BE2C (cell line): Measurements from ENCODE around the gene CMTM7.

Experiments used
- DNase-seq: peaks from one replicate; pipeline ENCODE4 v3.0.0-alpha.2; 2020
- H3K27me3 ChIP-seq: fragments of 250-450 bp; sonication (Bioruptor Pico); 2 replicates; pipeline ENCODE4 v1.5.1; 2020; ENCODE audit warnings: mild to moderate bottlenecking
- H3K36me3 ChIP-seq: fragments of 250-450 bp; sonication (Bioruptor Pico); 2 replicates; pipeline ENCODE4 v1.5.1; 2020; ENCODE audit warnings: mild to moderate bottlenecking
- H3K4me1 ChIP-seq: fragments of 250-450 bp; sonication (Bioruptor Pico); 2 replicates; pipeline ENCODE4 v1.5.1; 2020
- H3K4me3 ChIP-seq: 2 replicates; pipeline ENCODE4 v1.5.1; 2011; ENCODE audit warnings: low read depth, low read length
- H3K9me3 ChIP-seq: fragments of 250-450 bp; sonication (Bioruptor Pico); 2 replicates; pipeline ENCODE4 v1.5.1; 2020
- CTCF ChIP-seq: IDR thresholded peaks from 2 replicates; pipeline ENCODE4 v1.5.1; 2012; ENCODE audit warnings: mild to moderate bottlenecking, low read depth, low read length

The CMTM7 gene

GRCh38 chr3:32430900-32431299, 39.2 kb downstream of the CMTM7 start:
- DNase-seq = no peak
- no peak for TF ChIP-seq CTCF
- Histone ChIP-seq H3K27me3 (no peaks in the 10 kb centered on the region), H3K4me1 (no peaks in the 10 kb centered on the region), H3K9me3 (no peaks in the 10 kb centered on the region), H3K36me3 (no peaks in the 10 kb centered on the region), H3K4me3 (no peak overlapping the region)

- Histone ChIP-seq H3K36me3 (no peaks in the 10 kb centered on the region), H3K4me3 (no peak overlapping the region), H3K4me1 (no peaks in the 10 kb centered on the region), H3K27me3 (no peaks in the 10 kb centered on the region), H3K9me3 (no peaks in the 10 kb centered on the region)
- no peak for DNase-seq
- no peak for TF ChIP-seq CTCF
Observed at GRCh38 chr3:32431481-32431880, 39.8 kb downstream of the CMTM7 start.

- Histone ChIP-seq H3K4me3 (no peak overlapping the region), H3K36me3 (no peaks in the 10 kb centered on the region), H3K27me3 (no peaks in the 10 kb centered on the region), H3K4me1 (no peaks in the 10 kb centered on the region), H3K9me3 (no peaks in the 10 kb centered on the region)
- no peak for DNase-seq
- TF ChIP-seq CTCF = no peak
Observed at GRCh38 chr3:32432045-32432710, 40.5 kb downstream of the CMTM7 start.

GRCh38 chr3:32432711-32433530, 41.3 kb downstream of the CMTM7 start:
- Histone ChIP-seq H3K36me3 (no peaks in the 10 kb centered on the region), H3K4me3 (no peak overlapping the region), H3K4me1 (no peaks in the 10 kb centered on the region), H3K9me3 (no peaks in the 10 kb centered on the region), H3K27me3 (no peaks in the 10 kb centered on the region)
- no peak for TF ChIP-seq CTCF
- no peak for DNase-seq

- Histone ChIP-seq H3K9me3 (no peaks in the 10 kb centered on the region), H3K4me1 (no peaks in the 10 kb centered on the region), H3K36me3 (no peaks in the 10 kb centered on the region), H3K27me3 (no peaks in the 10 kb centered on the region), H3K4me3 (no peak overlapping the region)
- no peak for DNase-seq
- no peak for TF ChIP-seq CTCF
Observed at GRCh38 chr3:32434206-32434605, 42.6 kb downstream of the CMTM7 start.
